Osteoblast (primary cell): ENCODE data around the gene SAMD9. TPM values are rescaled to one million over a fixed set of nuclear protein-coding genes. Genes with fewer than 3 reads are reported as not detected.

Experiments used
- DNase-seq: peaks from one replicate; pipeline ENCODE4 v3.0.0; 2011; ENCODE audit warnings: low spot score, mixed read lengths; ENCODE audit not compliant: insufficient read length; ENCODE audit errors: missing footprints
- H2AFZ ChIP-seq: 2 replicates; pipeline ENCODE4 v1.6.0; 2011; ENCODE audit warnings: mild to moderate bottlenecking, low read length
- H3K27ac ChIP-seq: 2 replicates; pipeline ENCODE4 v1.5.1; 2011; ENCODE audit warnings: mild to moderate bottlenecking, low read depth, low read length, moderate library complexity
- H3K27me3 ChIP-seq: 2 replicates; pipeline ENCODE4 v1.6.0; 2012; ENCODE audit warnings: mild to moderate bottlenecking, control low read depth, inconsistent platforms, low read length, moderate library complexity; ENCODE audit not compliant: insufficient read depth
- H3K36me3 ChIP-seq: 2 replicates; pipeline ENCODE4 v1.5.1; 2011; ENCODE audit warnings: mild to moderate bottlenecking, low read length, control low read depth, moderate library complexity; ENCODE audit not compliant: insufficient read depth
- H3K4me1 ChIP-seq: 2 replicates; pipeline ENCODE4 v1.5.1; 2011; ENCODE audit warnings: mild to moderate bottlenecking, low read length, control low read depth, moderate library complexity; ENCODE audit not compliant: insufficient read depth
- H3K4me2 ChIP-seq: 2 replicates; pipeline ENCODE4 v1.6.0; 2011; ENCODE audit warnings: mild to moderate bottlenecking, low read length; ENCODE audit not compliant: insufficient read depth
- H3K4me3 ChIP-seq: fragments of 200-600 bp; sonication (generic); 3 replicates; pipeline ENCODE4 v1.5.1; 2012; ENCODE audit warnings: mild to moderate bottlenecking, low read length, inconsistent platforms; ENCODE audit not compliant: insufficient read depth
- H3K79me2 ChIP-seq: 2 replicates; pipeline ENCODE4 v1.6.0; 2012; ENCODE audit warnings: mild to moderate bottlenecking, low read length, control low read depth, inconsistent platforms; ENCODE audit not compliant: insufficient read depth
- H3K9me3 ChIP-seq: 2 replicates; pipeline ENCODE4 v1.5.1; 2011; ENCODE audit warnings: low read depth, low read length, control low read depth
- H4K20me1 ChIP-seq: 2 replicates; pipeline ENCODE4 v1.6.0; 2012; ENCODE audit warnings: mild to moderate bottlenecking, low read length, control low read depth; ENCODE audit not compliant: insufficient read depth
- CTCF ChIP-seq: IDR thresholded peaks from 2 replicates; pipeline ENCODE4 v1.5.1; 2011; ENCODE audit warnings: mild to moderate bottlenecking, low read depth, low read length, moderate library complexity; ENCODE audit errors: extremely low read depth
- total RNA-seq: library from RNA; depleted of rRNA; stranded (reverse); fragments of >200 nt; gene quantifications from 2 replicates; pipeline ENCODE4 v1.2.3, GENCODE V29; 2012

The SAMD9 gene
- total RNA-seq, 1 donor = 29.3 TPM

GRCh38 chr7:93055543-93056107 lies 62.2 kb downstream of the SAMD9 start:
- no peaks in the 10 kb centered on the region for H3K79me2 ChIP-seq
- no peak overlapping the region for H3K4me2 ChIP-seq
- DNase-seq = peak; percentile 66
- H3K4me1 ChIP-seq = no peaks in the 10 kb centered on the region
- no peak overlapping the region for H3K4me3 ChIP-seq
- H3K27ac ChIP-seq = no peak overlapping the region
- no peaks in the 10 kb centered on the region for H3K9me3 ChIP-seq
- peak; percentile 71 for TF ChIP-seq CTCF
- no peaks in the 10 kb centered on the region for H3K36me3 ChIP-seq
- no peaks in the 10 kb centered on the region for H3K27me3 ChIP-seq
- H4K20me1 ChIP-seq = no peaks in the 10 kb centered on the region
- no peak overlapping the region for H2AFZ ChIP-seq

- no peak overlapping the region for H3K4me2 ChIP-seq
- H3K4me3 ChIP-seq = no peak overlapping the region
- no peak overlapping the region for H3K27ac ChIP-seq
- no peaks in the 10 kb centered on the region for H3K36me3 ChIP-seq
- H2AFZ ChIP-seq = no peak overlapping the region
- no peaks in the 10 kb centered on the region for H3K27me3 ChIP-seq
- H4K20me1 ChIP-seq = no peaks in the 10 kb centered on the region
- no peak for DNase-seq
- no peaks in the 10 kb centered on the region for H3K9me3 ChIP-seq
- H3K79me2 ChIP-seq = no peaks in the 10 kb centered on the region
- H3K4me1 ChIP-seq = no peaks in the 10 kb centered on the region
- TF ChIP-seq CTCF = no peak
Observed at GRCh38 chr7:93054975-93055374, 62.8 kb downstream of the SAMD9 start.

- Histone ChIP-seq H3K4me1 (no peaks in the 10 kb centered on the region), H3K4me2 (no peak overlapping the region), H3K9me3 (no peaks in the 10 kb centered on the region), H3K27me3 (no peaks in the 10 kb centered on the region), H3K27ac (no peak overlapping the region), H3K36me3 (no peaks in the 10 kb centered on the region), H3K79me2 (no peaks in the 10 kb centered on the region), H4K20me1 (no peaks in the 10 kb centered on the region), H2AFZ (no peak overlapping the region), H3K4me3 (no peak overlapping the region)
- no peak for TF ChIP-seq CTCF
- DNase-seq = no peak
Observed at GRCh38 chr7:93053949-93054943, 63.5 kb downstream of the SAMD9 start.
